Activated T-cell treated with anti-CD3 and anti-CD28 coated beads, Interleukin-2, amount 50 U/mL, for 1 hour (primary cell): ENCODE data around the gene EML6.

Experiments used
- DNase-seq: peaks from one replicate; pipeline ENCODE4 v3.0.0-alpha.2; 2020

Gene EML6

GRCh38 chr2:54954705-54955357 is 231.4 kb downstream of the EML6 start:
- no peak for DNase-seq

- DNase-seq = no peak
These were observed 232.1 kb downstream of the EML6 start for GRCh38 chr2:54955358-54956110.

GRCh38 chr2:54956111-54956627 is 232.7 kb downstream of the EML6 start:
- no peak for DNase-seq

GRCh38 chr2:54957321-54957999 is 234.0 kb downstream of the EML6 start:
- DNase-seq = no peak

- no peak for DNase-seq
These were observed 235.4 kb downstream of the EML6 start for GRCh38 chr2:54958717-54959371.

- no peak for DNase-seq
These were observed 236.7 kb downstream of the EML6 start for GRCh38 chr2:54960164-54960563.

- no peak for DNase-seq
These were observed 239.0 kb downstream of the EML6 start for GRCh38 chr2:54962511-54962910.

- DNase-seq = no peak
These were observed 239.5 kb downstream of the EML6 start for GRCh38 chr2:54962935-54963440.

- no peak for DNase-seq
These were observed 240.0 kb downstream of the EML6 start for GRCh38 chr2:54963476-54963875.

- DNase-seq = no peak
These were observed 240.8 kb downstream of the EML6 start for GRCh38 chr2:54964271-54964670.

- no peak for DNase-seq
These were observed 241.4 kb downstream of the EML6 start for GRCh38 chr2:54964816-54965215.

- no peak for DNase-seq
These were observed 242.0 kb downstream of the EML6 start for GRCh38 chr2:54965425-54965824.

- DNase-seq = no peak
These were observed 242.8 kb downstream of the EML6 start for GRCh38 chr2:54966165-54966832.

GRCh38 chr2:54966837-54967236 is 243.4 kb downstream of the EML6 start:
- DNase-seq = no peak

- DNase-seq = no peak
These were observed 243.8 kb downstream of the EML6 start for GRCh38 chr2:54967269-54967668.

- no peak for DNase-seq
These were observed 244.4 kb downstream of the EML6 start for GRCh38 chr2:54967759-54968365.

- no peak for DNase-seq
These were observed 245.2 kb downstream of the EML6 start for GRCh38 chr2:54968561-54969218.

- DNase-seq = no peak
These were observed 246.0 kb downstream of the EML6 start for GRCh38 chr2:54969295-54969939.

GRCh38 chr2:54969940-54970338 is 246.5 kb downstream of the EML6 start:
- no peak for DNase-seq

- DNase-seq = no peak
These were observed 251.7 kb downstream of the EML6 start for GRCh38 chr2:54975175-54975574.
